ENCODE measurements around the gene UBE2K.

- TF ChIP-seq CTCF (conservative IDR thresholded peaks at IDR 0.05), result no peak
- TF ChIP-seq ZFX (IDR thresholded peaks at IDR 0.05), result no peak
Observed at GRCh38 chr4:39668887-39669286, 29.0 kb upstream of the UBE2K start.

Measured in C4-2B (cell line).